NT2/D1 (cell line): ENCODE results near the gene SELENBP1.
A peak's percentile ranks its signal among the peaks of the same experiment; 100 is the strongest.

Source experiments
- DNase-seq: peaks from one replicate; pipeline ENCODE4 v3.0.0-alpha.2; 2011; ENCODE audit warnings: low read depth, low spot score
- H3K27me3 ChIP-seq: 2 replicates; pipeline ENCODE4 v1.6.0; 2011; ENCODE audit warnings: mild to moderate bottlenecking; ENCODE audit not compliant: insufficient read length, insufficient read depth
- H3K36me3 ChIP-seq: 2 replicates; pipeline ENCODE4 v1.6.1; 2011; ENCODE audit warnings: mild to moderate bottlenecking, low read length, mixed read lengths; ENCODE audit not compliant: insufficient read depth, insufficient read length
- H3K4me1 ChIP-seq: 2 replicates; pipeline ENCODE4 v1.5.1; 2011; ENCODE audit not compliant: insufficient read depth, insufficient read length
- H3K4me3 ChIP-seq: 2 replicates; pipeline ENCODE4 v1.5.1; 2011; ENCODE audit warnings: low read depth; ENCODE audit not compliant: insufficient read length
- H3K9ac ChIP-seq: 2 replicates; pipeline ENCODE4 v1.6.0; 2011; ENCODE audit warnings: low read depth; ENCODE audit not compliant: insufficient read length
- H3K9me3 ChIP-seq: 2 replicates; pipeline ENCODE4 v1.5.1; 2011; ENCODE audit warnings: mild to moderate bottlenecking, low read length; ENCODE audit not compliant: insufficient read depth
- SUZ12 ChIP-seq: IDR thresholded peaks from 2 replicates; pipeline ENCODE4 v1.6.1; 2011; ENCODE audit not compliant: insufficient read length, insufficient read depth; ENCODE audit errors: extremely low read depth
- YY1 ChIP-seq: IDR thresholded peaks from 2 replicates; pipeline ENCODE4 v1.6.1; 2011; ENCODE audit not compliant: insufficient read length, insufficient read depth
- ZNF274 ChIP-seq: IDR thresholded peaks from 2 replicates; pipeline ENCODE4 v1.6.1; 2011; ENCODE audit warnings: mild to moderate bottlenecking, low read depth, low read length

SELENBP1 gene

GRCh38 chr1:151377150-151377884 lies 4.8 kb upstream of the SELENBP1 start:
- Histone ChIP-seq H3K9ac (no peak overlapping the region), H3K4me3 (no peak overlapping the region), H3K36me3 (no peaks in the 10 kb centered on the region), H3K27me3 (peaks cover 8% of the 10 kb centered on the region), H3K4me1 (peaks cover 13% of the 10 kb centered on the region), H3K9me3 (no peaks in the 10 kb centered on the region)
- DNase-seq = no peak
- no peak for TF ChIP-seq SUZ12
- TF ChIP-seq YY1 = no peak
- TF ChIP-seq ZNF274 = no peak

DNA sequence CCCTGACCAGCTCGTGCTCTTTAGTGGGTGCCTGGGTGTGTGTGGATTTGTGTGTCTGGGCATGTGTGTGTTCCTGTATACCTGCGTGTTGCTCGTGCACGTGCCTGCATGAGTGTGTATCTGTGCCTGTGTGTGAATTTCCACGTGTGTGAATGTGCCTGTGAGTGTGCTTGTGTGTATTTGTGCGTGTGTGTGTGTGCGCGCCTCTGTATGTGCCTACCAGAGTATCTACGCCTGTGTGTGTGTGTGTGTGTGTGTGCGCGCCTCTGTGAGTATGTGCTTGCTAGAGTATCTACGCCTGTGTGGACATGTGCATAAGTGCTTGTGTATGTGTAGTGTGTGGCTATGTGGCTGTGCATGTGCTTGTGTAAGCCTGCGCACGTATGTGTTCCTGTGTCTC lies 691 bp upstream of the SELENBP1 start:
- Histone ChIP-seq H3K9me3 (no peaks in the 10 kb centered on the region), H3K27me3 (no peaks in the 10 kb centered on the region), H3K4me3 (no peak overlapping the region), H3K9ac (no peak overlapping the region), H3K36me3 (peaks cover 17% of the 10 kb centered on the region), H3K4me1 (peaks cover 25% of the 10 kb centered on the region)
- no peak for TF ChIP-seq SUZ12
- TF ChIP-seq ZNF274 = no peak
- no peak for TF ChIP-seq YY1
- DNase-seq = no peak

DNA sequence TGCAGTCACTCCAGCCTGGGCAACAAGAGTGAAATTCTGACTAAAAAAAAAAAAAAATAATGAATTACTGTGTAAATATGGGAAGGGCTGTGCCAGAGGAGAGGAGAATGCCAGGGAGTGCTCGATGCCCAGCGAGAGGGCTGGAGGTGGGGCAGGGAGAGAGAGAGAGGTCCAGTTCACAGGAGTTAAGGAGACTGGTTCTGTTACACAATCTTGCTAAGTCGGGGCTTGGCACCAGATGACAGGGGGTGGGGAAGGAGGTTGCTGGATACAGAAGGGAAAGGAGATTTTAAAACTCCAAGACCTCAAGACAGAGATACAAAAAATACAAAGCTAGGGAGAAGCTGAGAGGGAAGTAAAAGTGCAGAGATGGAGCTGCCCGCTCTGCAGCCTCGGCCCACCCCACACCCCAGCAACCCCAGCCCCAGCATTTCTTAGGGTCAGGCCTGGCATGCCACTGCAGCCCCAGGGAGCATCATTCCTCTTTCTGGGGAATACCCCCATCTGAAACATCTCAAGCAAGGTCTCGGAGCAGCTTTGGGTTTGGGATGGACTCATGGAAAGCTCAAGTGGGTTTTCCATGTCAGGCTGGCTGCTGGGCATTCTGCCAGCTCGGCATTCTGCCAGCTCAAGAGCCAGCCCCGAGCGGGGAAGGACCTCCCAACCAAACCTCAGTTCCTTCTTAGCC lies 991 bp downstream of the SELENBP1 start:
- H3K9me3 ChIP-seq = no peaks in the 10 kb centered on the region
- no peak for TF ChIP-seq SUZ12
- no peak for TF ChIP-seq YY1
- no peak for TF ChIP-seq ZNF274
- H3K4me1 ChIP-seq = peaks cover 25% of the 10 kb centered on the region
- H3K9ac ChIP-seq = peak overlapping the region; percentile 78
- H3K27me3 ChIP-seq = no peaks in the 10 kb centered on the region
- peak overlapping the region; percentile 39 for H3K4me3 ChIP-seq
- no peak for DNase-seq
- H3K36me3 ChIP-seq = peaks cover 30% of the 10 kb centered on the region

GRCh38 chr1:151370211-151370911 lies 2.1 kb downstream of the SELENBP1 start:
- Histone ChIP-seq H3K36me3 (peaks cover 42% of the 10 kb centered on the region), H3K4me3 (no peak overlapping the region), H3K4me1 (peaks cover 25% of the 10 kb centered on the region), H3K27me3 (no peaks in the 10 kb centered on the region), H3K9me3 (no peaks in the 10 kb centered on the region), H3K9ac (peak overlapping the region; percentile 15)
- TF ChIP-seq SUZ12 = no peak
- no peak for TF ChIP-seq ZNF274
- no peak for TF ChIP-seq YY1
- no peak for DNase-seq

DNA sequence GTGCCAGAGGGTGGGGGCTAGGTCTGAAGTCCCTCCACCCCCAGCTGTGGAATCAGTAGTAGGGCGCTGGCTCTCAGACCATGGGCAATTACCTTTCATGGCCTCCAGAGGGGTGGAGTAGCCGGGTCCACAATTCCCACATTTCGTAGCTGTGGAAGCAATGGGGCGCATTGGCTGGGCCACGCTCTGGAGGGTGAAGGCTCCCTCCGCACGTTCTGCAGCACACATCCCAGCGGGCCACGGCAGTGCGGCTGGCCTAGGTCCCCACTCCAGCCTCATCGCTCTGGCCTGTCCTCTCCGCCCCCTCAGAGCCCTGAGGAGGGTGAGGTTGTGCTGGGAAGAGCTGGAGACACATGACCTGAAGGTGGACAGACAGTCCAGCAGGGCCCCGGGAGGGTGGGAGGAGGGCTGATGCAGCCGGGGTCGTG lies 2.9 kb downstream of the SELENBP1 start:
- Histone ChIP-seq H3K9me3 (no peaks in the 10 kb centered on the region), H3K36me3 (peaks cover 49% of the 10 kb centered on the region), H3K4me3 (no peak overlapping the region), H3K4me1 (peaks cover 25% of the 10 kb centered on the region), H3K27me3 (no peaks in the 10 kb centered on the region), H3K9ac (peak overlapping the region; percentile 15)
- TF ChIP-seq SUZ12 = no peak
- TF ChIP-seq ZNF274 = no peak
- no peak for TF ChIP-seq YY1
- no peak for DNase-seq

DNA sequence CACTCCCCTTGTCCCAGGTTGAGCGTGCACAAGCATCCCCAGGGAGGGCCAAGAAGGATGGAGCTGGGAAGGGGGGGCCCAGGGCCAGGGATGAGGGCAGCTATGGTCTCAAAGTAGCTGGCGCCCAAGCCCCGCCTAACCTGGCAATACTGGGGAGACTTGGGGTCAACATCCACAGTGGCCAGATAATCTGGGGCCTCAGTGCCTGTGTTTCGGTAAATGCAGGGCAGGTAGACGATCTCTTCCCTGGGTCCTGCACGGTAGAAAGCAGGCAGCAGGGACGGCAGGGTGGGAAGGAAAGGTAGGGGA lies 3.2 kb downstream of the SELENBP1 start:
- Histone ChIP-seq H3K9me3 (no peaks in the 10 kb centered on the region; the same call in 1 of the 2 replicates), H3K36me3 (peaks cover 53% of the 10 kb centered on the region), H3K27me3 (no peaks in the 10 kb centered on the region), H3K9ac (no peak overlapping the region), H3K4me3 (no peak overlapping the region), H3K4me1 (peaks cover 23% of the 10 kb centered on the region)
- TF ChIP-seq YY1 (no peak), ZNF274 (no peak), SUZ12 (no peak)
- no peak for DNase-seq
